GM12892 (cell line): ENCODE results near the gene TNS3.

ENCODE experiments used
- POLR2A ChIP-seq: IDR thresholded peaks from 2 replicates; pipeline ENCODE4 v1.6.1; 2011; ENCODE audit warnings: low read depth, low read length, control low read depth
- POLR2AphosphoS5 ChIP-seq: IDR thresholded peaks from 2 replicates; pipeline ENCODE4 v1.6.1; 2011; ENCODE audit warnings: low read depth, low read length, control low read depth
- TAF1 ChIP-seq: IDR thresholded peaks from 2 replicates; pipeline ENCODE4 v1.6.1; 2011; ENCODE audit warnings: low read depth, mild to moderate bottlenecking, control low read depth, low read length, borderline replicate concordance

DNA sequence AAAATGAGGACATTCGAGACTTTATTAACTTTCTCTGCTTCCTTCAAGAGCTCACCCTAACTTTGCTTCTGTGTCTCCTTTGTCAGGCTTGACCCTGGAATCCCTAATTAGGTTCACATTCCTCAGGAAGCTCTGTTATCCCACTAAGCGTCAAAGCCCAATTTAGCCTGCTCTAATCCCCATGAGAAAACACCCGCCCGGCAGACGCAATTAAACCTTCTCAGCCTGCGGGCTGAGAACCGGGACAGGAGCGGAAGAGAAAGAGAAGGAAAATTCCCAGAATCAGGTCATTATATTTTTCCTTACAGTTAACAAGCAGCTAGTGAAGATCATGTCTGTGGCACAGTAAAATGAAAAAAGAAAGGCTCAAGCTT is 93.0 kb downstream of the TNS3 start:
- no peak for TF ChIP-seq TAF1
- no peak for TF ChIP-seq POLR2A
- TF ChIP-seq POLR2AphosphoS5: no peak
